HG03432 (cell line): ENCODE results near the gene FAM168A.

Experiments used
- ATAC-seq: cut with Tn5 transposase; IDR thresholded peaks from one replicate; pipeline ENCODE4 v1.9.1; 2021; ENCODE audit warnings: mild to moderate bottlenecking, moderate library complexity; ENCODE audit not compliant: unreplicated experiment

FAM168A gene

DNA sequence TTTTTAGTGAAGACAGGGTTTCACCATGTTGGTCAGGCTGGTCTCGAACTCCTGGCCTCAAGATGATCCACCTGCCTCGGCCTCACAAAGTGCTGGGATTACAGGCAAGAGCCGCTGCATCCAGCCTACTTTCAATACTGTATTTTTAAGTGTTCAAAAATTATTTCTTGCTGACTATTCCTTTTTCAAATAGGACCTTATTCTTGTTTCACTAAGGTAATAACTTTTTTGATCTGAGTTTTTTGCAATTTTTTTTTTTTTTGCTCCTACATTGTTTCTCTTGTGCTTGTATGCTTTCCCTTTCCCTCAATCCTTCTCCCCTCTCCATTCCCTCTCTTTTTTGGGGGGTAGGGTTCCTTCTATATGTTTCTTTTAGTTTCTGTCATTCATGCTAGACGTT is 73.1 kb downstream of the FAM168A start:
- ATAC-seq = no peak

DNA sequence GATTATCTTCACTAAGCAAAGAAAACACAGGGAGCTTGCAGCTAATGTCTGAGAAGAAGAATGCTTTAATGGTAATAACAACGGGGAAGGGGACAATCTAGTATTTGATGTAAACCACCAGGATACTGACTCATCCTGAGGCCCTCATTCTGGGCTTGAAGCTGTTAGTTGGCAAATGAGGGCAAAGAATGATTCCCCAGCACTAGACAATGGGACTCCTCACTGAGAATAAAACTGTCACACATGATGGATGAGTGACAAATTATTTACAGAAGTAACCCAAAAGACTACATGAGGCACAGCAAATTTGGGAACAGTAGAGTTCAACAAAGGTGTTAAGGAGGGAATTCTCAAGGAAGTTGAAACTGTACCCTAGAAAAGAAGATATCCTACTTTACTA is 76.3 kb downstream of the FAM168A start:
- peak; percentile 52 for ATAC-seq

DNA sequence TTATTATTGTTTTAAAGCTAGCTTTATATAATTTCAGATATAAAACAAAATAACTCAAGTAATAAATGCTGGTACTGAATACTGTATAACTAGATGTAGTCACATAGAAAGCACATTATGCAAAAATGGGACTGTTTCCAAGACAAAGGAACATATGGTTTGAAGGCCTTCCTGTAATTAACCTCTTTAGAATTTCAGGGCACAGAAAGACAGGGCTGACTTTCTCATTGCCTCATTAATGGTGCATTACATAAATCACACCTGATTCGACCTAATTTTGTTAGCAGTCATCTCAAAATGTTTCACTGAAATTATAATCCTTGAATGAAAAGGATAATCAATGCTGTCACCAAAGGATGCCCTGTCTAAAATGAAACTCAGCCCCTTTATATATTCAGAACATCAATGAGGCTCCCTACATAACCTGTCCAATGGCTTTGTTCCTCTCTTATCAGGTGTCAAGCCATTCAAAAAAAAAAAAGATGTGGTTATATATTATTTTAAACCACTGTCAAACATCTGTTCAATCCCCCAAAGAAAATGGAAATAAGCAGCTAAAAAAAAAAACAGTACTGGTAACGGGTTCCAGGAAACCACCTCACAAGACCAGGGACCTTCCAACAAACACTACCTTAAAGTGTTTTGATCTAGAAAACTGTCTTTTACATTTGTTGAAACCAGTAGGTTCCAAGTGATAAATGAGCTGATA is 77.4 kb downstream of the FAM168A start:
- peak; percentile 60 for ATAC-seq

DNA sequence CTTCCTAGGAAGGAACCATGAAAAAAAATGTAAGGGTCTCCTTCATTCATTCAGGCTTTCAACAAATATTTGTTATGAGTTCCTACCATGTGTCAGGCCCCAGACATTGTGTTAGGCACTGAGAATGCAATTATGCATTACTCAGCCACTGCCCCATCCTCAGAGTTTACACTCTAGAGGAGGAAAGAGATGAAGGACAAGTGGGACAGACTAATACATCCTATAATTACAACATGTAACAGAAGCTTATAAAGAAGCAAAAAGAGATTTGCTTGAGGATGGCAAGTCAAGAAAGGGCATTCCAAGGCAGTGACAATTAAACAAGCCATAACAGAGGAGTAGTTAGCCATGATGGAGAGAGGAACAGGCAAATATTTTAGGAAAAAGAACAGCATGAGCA is 78.6 kb downstream of the FAM168A start:
- ATAC-seq = no peak

DNA sequence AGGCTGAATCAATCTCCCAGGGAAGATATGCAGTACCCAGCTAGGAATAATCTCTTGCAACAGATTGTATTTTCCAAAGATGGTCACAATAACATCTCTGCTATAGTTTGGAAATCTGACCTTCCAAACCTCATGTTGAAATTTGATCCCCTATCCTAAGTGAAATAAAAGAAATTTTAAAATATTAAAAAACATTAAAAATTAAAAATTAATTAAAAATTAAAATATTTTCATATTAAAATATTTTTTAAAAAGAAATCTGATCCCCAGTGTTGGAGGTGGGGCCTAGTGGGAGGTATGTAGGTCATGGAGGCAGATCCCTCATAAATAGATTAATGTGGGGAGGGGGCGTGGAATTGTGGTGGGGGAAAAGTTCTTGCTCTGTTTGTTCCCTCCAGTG is 79.7 kb downstream of the FAM168A start:
- no peak for ATAC-seq

DNA sequence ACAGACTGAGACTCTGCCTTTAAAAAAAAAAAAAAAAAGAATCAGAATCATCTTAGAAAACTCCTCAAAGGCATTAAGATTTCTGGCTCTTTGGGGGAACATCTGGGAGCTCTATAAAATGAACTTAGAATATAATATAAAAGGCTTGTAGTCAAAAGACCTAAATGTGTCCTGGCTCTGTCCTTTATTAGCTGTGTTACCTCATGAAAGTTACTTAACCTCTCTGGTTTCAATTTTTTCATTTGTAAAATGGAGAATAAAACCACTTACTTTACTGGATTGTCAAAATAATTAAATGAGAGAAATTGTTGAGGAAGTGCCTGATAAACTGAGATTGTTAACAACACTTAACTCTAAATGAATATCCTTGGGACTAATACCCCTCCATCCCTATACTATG is 81.8 kb downstream of the FAM168A start:
- ATAC-seq = no peak

DNA sequence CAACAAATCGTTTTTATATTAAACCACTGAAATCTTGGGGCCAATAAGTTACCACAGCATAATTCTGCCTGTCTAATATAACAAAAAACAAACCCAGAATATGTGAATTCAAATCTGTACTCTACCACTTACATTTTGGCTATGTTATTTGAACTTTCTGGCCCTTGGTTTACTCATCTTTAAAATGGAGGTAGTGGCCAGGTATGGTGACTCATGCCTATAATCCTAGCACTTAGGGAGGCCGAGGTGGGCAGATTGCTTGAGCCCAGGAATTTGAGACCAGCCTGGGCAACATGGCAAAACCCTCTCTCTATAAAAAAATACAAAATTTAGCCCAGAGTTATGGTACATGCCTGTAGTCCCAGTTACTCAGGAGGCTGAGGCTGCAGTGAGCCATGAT is 84.2 kb downstream of the FAM168A start:
- ATAC-seq = no peak

DNA sequence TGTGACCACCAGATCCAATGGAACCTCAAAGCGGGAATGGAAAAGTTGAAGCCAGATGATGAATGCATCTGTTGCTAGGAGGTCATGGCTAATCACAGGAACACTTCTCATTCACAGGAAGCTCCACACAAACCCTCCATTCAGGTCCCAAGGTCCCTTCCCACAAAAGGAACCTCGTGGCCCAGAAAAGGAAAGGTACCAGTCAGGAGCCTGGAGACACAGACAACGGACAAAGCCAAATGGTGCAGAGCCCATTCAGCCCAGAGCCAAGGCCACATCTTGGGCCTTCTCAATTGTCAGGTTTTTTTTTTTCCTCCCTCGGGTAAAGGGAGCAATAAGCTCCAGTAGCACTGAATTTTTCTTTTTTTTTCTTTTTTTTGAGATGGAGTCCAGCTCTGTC is 87.0 kb downstream of the FAM168A start:
- no peak for ATAC-seq

DNA sequence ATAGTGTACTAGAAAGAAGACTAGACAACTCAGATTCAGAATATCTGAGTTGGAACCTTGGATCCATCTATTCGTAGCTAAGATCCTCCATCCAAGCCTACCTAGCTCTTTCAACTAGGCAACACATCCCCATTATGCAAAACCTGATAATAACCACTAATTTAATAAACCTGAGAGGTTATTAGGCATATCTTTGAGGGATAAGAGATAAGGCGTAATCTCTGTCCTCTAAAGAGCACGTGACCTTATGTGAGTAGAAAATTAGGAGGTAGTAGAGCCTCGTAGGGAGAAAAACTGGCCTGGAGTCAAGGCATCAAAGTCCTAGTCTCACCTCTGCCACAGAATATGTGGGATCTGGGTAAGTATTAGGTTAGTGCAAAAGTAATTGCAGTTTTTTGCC is 87.8 kb downstream of the FAM168A start:
- no peak for ATAC-seq

DNA sequence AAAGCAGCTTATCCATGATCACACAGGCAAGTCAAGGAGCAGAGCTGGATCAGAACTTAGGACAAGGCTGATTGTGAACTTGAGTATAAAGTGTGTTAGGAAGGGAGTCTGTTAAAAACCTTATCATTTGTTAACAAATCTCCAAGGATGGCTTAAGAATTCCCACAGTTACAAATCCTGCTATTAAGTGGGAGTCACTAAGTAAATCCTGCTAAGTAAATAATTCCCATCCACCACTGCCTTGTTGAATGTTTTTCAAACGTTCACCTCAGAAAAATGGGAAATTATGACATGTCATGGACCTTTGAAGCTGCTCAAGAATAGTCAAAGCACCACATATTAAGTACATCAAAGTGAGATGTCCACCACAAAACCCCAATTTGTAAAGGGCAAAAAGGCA is 88.7 kb downstream of the FAM168A start:
- ATAC-seq = no peak

DNA sequence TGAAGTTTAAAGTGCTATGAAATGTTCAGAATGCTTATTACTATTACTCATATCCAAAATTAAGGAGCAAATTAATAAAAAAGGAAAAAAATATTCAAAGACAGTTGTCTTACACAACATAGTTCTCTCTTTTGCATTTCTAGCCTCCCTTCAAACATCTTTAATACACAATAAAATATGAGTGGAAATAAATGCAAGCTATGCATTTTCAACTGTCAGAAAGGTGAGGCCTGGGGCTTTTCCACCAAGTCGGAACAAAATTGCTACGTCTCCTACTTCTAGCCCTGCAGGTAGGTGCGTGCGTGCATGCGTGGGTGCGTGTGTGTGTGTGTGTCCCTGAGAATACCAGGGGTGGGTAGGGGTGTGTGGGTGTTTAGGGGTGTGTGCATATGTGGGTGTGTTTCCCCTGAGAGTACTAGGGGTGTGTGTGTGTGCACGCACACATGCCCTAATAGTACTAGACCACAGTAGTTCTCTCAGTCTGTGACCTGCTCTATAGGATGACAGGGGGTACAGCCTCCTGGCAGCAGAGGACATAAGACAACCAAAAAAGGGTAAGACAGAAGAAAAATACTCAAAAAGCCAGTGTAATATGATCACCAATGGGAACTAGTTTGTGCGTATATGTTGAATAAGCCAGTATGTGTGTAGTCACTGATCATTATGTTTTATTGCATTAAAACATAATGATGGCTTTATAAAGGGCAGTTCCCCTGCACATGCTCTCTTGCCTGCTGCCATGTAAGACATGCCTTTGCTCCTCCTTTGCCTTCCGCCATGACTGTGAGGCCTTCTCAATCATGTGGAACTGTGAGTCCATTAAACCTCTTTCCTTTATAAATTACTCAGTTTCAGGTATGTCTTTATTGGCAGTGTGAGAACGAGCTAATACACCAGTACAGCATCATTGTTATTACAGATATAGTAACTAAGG is 89.4 kb downstream of the FAM168A start:
- no peak for ATAC-seq

DNA sequence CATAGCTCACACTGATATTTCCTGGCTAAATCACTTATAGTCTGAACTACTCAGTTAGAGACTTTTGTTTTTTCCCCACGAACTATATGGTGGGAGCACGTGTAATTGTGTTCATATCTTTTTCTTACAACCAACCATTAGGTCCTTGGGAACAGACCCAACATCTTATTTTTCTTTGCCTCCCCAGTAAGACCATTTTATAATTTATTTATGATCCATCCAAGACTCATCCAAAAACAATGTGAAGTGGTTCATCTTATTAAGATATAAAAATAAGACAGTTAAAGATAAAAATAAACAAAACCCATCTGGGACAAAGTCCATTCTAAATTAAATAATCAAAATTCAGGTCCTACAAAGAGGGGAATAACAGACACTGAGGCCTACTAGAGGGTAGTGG is 90.8 kb downstream of the FAM168A start:
- no peak for ATAC-seq

DNA sequence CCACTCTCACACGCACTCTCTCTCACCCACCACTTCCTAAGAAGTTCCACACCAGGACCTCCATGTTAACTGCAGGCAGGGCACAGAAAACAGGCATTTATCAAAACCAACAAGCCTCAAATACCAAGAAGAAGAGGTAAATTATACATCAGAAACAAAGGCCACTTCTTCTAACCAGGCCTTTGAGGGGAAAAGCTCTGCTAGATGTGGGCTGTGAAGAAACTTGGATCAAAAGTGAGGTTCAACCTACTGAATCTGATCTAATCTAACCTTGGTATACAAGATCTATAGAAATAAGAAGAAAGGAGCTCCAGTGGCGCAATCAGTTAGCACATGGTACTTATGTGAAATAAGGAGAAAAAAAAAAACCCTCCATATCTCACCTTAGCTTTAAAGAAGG is 91.9 kb downstream of the FAM168A start:
- ATAC-seq = no peak

DNA sequence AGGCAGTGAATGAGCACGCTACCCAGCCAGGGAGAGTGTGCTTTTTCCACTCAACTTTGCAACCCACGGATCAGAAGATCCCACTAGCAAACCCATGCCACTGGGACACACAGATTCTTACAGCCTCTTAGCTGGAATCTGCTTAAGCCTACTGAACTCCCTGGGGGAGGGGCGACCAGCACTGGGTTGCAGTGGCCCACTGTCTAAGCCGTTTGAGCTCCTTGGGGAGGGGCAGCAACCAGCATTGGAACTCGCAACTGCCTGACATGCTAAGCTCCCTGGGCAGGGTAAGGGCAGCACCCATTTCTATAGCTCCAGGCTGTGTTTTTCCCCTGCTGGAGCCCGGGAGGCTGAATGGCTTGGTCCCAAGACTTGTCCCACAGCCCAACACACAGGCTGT is 99.6 kb downstream of the FAM168A start:
- no peak for ATAC-seq

DNA sequence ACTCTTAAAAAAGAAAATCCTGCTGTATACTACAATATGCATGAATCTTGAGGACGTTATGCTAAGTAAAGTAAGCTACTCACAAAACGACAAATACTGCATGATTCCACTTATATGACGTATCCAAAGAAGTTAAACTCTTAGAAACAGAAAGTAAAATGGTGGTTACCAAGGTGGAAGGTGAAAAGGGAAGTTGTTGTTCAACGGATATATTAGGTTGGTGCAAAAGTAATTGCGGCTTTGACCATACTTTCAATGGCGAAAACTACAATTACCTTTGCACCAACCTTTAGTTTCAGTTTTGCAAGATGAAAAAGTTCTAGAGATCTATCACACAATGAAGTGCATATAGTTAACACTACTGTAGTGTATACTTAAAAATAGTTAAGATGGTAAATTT is 101.8 kb downstream of the FAM168A start:
- no peak for ATAC-seq

DNA sequence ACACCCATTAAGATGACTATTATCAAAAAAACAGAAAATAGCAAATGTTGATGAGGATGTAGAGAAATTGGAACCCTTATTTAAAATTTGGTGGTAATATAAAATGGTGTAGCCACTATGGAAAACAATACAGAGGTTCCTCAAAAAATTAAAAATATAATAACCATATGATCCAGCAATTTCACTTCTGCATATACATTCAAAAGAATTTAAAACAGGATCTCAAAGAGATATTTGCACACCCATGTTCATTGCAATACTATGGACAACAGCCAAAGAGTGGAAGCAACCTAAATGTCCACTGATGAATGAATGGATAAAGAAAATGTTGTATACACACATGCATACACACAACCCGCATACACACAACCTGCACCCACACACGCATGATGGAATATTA is 102.2 kb downstream of the FAM168A start:
- ATAC-seq = no peak

DNA sequence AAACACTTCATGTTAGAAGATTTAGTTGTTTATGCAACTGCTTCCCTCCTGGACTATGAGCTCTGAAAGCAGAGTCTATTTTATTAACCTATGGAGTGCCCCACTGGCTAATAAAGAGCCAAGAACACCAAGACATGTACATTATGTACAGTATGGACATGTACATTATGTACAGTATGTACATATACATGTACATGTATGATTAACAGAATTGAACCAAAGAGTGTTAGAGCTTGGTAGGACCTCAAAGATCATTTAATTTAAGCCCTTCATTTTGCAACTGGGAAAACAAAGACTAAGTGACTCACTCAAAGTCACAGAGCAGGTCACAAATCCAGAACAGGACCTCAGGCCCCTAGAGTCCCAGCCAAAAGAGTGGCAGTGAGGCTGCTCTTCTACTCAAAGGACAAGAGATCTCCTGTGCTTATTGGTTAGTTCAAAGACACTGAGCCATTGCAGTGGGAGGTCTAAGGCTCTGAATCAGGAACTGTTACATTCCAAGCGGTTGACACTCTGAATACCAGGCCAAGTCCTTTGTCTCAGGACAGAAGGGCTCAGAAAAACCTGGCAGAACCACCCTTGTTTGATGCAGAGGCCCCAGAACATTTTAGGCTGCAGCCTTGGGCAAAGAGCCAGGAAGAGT is 103.8 kb downstream of the FAM168A start:
- no peak for ATAC-seq

DNA sequence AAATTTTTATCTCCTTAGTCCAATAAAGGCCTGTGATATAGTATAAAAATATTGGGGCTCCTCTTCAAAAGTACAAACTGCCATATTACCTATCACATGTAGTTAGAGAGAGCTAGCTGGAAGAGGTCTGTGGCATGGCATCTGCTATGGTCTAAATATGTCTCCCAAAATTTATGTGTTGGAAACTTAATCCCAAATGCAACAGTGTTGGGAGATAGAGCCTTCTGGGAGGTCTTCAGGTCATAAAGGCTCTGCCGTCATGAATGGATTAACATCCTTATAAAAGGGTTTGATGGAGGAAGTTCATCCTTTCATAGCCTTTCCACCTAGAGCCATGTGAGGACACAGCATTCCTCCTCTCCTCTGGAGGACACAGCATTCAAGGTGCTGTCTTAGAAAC is 116.3 kb downstream of the FAM168A start:
- ATAC-seq = no peak

DNA sequence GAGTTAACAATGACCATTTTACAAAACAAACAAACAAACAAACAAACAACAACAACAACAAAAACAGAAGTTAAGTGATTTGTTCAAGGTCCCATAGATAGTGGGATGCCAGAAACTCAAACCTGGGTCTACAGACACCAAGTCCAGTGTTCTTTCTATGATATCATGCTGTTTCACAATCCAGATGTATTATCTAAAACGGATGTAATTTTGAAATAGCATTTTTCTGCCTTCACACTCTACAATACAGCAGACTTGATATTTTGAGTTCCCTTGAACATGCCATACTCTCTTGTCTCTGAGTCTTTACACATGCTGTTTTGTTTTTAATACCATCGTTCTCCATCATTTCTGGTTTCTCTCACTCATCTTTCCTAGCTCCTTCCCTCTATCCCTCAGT is 117.2 kb downstream of the FAM168A start:
- ATAC-seq = no peak

DNA sequence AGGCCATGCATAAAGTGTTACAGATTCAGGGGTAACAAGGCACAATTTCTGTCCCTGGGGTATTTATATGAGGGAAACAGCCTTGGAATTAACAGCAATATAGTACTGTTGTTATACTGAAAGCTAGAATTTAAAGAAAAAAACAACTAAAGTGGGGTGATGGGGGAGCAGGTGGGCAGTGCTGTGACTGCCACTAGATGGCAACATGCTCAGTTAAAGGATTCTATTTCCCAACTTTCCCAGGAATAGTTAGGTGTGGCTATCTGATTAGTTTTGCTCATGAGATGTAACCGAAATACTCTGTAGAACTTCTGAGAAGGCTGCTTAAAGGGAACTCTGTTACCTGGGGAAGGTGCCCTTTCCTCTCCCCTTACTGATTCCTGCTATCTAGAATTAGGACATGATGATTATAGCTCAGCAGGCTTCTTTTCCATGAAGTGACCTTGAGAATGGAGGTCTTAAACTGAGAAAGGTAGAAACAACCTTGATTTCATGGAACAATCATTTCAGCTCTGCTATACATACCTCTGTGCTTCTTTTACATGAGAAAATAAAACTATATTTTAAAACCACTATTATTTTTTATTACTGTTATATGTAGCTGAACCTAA is 119.1 kb downstream of the FAM168A start:
- ATAC-seq = no peak

DNA sequence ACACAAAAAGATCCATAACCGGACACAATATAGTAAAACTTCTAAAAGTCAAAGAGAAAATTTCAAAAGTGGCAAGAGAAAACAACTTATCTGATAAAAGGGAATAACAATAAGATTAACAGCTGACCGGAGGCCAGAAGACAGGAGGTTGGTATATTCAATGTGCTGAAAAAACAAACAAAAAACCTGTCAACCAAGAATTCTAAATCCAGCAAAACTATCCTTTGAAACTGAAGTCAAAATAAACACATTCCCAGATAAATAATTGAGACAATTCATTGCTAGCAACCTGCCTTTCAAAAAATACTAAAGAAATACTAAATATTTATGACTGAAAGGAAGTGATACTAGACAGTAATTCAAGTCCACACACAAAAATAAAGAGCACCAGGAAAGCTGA is 120.4 kb downstream of the FAM168A start:
- no peak for ATAC-seq
